Measurements from ENCODE around the gene COL23A1.

- TF ChIP-seq POLR2A (IDR thresholded peaks at IDR 0.05; ENCODE audit: low read length) (no peak), GATA1 (IDR thresholded peaks at IDR 0.05; ENCODE audit: low read depth, low read length) (no peak)
Measured at GRCh38 chr5:178403956-178404600, 186.1 kb downstream of the COL23A1 start.
